Fibroblast of the aortic adventitia (primary cell): Measurements from ENCODE around the gene SLC24A1. TPM values are rescaled to one million over a fixed set of nuclear protein-coding genes. Genes with fewer than 3 reads are reported as not detected.

Experiments
- DNase-seq: peaks from one replicate; pipeline ENCODE4 v3.0.0-alpha.2; 2010; ENCODE audit warnings: low read depth
- H3K4me3 ChIP-seq: 2 replicates; pipeline ENCODE4 v1.5.1; 2011; ENCODE audit warnings: low read depth, mild to moderate bottlenecking, control low read depth, low read length, moderate library complexity
- CTCF ChIP-seq: IDR thresholded peaks from 2 replicates; pipeline ENCODE4 v1.5.1; 2011; ENCODE audit warnings: mild to moderate bottlenecking, low read length, control low read depth, inconsistent platforms; ENCODE audit not compliant: insufficient read depth
- total RNA-seq: library from RNA; depleted of rRNA; stranded (reverse); fragments of >200 nt; gene quantifications from 2 replicates; pipeline ENCODE4 v1.2.3, GENCODE V29; 2012; ENCODE audit warnings: low replicate concordance

The SLC24A1 gene
- total RNA-seq, 1 donor = 7.9 TPM

- peak; percentile 49 for DNase-seq
- H3K4me3 ChIP-seq = no peak overlapping the region
- no peak for TF ChIP-seq CTCF
These were observed 41.5 kb upstream of the SLC24A1 start for GRCh38 chr15:65580287-65580686.

GRCh38 chr15:65583701-65584100 lies 38.0 kb upstream of the SLC24A1 start:
- no peak for TF ChIP-seq CTCF
- no peak overlapping the region for H3K4me3 ChIP-seq
- no peak for DNase-seq

GRCh38 chr15:65584241-65584640 lies 37.5 kb upstream of the SLC24A1 start:
- DNase-seq = no peak
- TF ChIP-seq CTCF = no peak
- no peak overlapping the region for H3K4me3 ChIP-seq

- no peak for TF ChIP-seq CTCF
- no peak for DNase-seq
- no peak overlapping the region for H3K4me3 ChIP-seq
These were observed 34.6 kb upstream of the SLC24A1 start for GRCh38 chr15:65587094-65587493.

GRCh38 chr15:65595960-65596359 lies 25.8 kb upstream of the SLC24A1 start:
- TF ChIP-seq CTCF = no peak
- peak; percentile 12 for DNase-seq
- no peak overlapping the region for H3K4me3 ChIP-seq

DNA sequence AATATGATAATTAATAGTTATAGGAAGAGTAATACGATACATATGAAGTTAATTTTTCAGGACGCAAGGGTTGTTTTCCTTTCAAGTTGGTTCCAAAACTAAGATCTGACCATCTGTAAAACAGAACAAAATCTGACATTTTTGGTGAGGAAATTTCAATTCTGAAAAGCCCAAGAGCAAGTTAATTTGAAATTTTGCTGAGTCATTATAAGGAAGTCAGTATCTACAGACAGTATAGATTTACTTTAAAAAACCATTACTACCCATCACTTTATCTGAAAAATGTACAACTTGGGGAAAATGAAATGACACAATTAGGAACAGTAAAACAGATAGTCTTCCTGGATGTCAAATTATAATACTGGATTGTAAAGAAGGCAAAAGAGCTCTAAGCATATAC lies 23.3 kb upstream of the SLC24A1 start:
- no peak overlapping the region for H3K4me3 ChIP-seq
- DNase-seq = no peak
- no peak for TF ChIP-seq CTCF

DNA sequence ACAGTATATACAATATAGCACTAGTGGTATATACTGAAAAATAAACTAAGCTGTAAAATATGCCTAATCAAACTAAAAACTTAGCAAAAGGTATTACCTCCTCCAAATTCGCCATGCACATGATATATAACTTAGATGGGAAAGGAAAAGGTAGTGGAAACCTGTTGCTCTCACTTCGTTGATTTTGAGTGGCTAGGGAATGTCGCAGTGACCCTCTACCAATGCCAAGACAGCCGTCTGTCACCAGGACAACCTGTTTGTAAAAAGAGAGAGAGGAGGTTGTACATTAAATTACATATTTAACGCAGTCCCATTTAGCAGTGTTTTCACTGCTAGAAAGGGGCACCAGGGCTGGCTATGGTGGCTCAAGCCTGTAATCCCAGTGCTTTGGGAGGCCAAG lies 22.1 kb upstream of the SLC24A1 start:
- DNase-seq = no peak
- TF ChIP-seq CTCF = no peak

More for the DNA sequence above, 22.1 kb upstream of the SLC24A1 start:
- no peak overlapping the region for H3K4me3 ChIP-seq
